Measurements from ENCODE around the gene IFTAP. TPM values are rescaled to one million over a fixed set of nuclear protein-coding genes. Genes with fewer than 3 reads are reported as not detected.

Gene IFTAP
- total RNA-seq, 2 experiments from 2014 or later, result not detected

DNA sequence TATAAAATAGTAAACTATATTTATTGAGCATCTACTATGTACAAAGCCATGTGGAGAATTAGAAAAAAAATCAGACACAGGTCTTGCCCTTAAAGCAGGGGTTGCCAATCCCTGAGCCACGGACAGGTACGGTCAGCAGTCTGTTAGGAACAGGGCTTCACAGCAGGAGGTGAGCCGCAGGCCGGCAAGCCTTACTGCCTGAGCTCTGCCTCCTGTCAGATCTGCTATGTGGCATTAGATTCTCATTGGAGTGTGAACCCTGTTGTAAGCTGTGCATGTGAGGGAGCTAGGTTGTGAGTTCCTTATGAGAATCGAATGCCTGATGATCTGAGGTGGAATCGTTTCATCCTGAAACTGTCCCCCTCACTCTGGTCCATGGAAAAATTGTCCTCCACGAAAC lies 5.9 kb downstream of the IFTAP start:
- intact Hi-C loops (cut with micrococcal nuclease; ENCODE audit: unreplicated experiment), result no loop called here
- Histone ChIP-seq H3K4me3 (ENCODE audit: low read depth, low read length, poor library complexity, severe bottlenecking) (no peak overlapping the region), H3K4me1 (ENCODE audit: insufficient read depth, low read length, poor library complexity, severe bottlenecking) (no peaks in the 10 kb centered on the region), H2AFZ (ENCODE audit: low read length) (no peak overlapping the region), H3K36me3 (ENCODE audit: insufficient read depth, low read length) (no peaks in the 10 kb centered on the region), H4K20me1 (ENCODE audit: insufficient read depth, low read length) (no peaks in the 10 kb centered on the region), H3K79me2 (ENCODE audit: insufficient read depth, low read depth, low read length) (no peaks in the 10 kb centered on the region), H3K9me3 (ENCODE audit: low read length) (no peaks in the 10 kb centered on the region), H3K4me2 (ENCODE audit: low read length) (no peak overlapping the region), H3K27ac (ENCODE audit: low read depth, low read length, poor library complexity, severe bottlenecking) (no peak overlapping the region), H3K9me2 (ENCODE audit: insufficient read depth, low read length) (no peaks in the 10 kb centered on the region)
- ChIA-PET CTCF (ENCODE audit: unreplicated experiment) (no interaction called here), POLR2A (no interaction called here)
- TF ChIP-seq EZH2phosphoT487 (IDR thresholded peaks at IDR 0.05; ENCODE audit: borderline replicate concordance, low read depth, low read length), result no peak
- TF ChIP-seq, protein P1, sequence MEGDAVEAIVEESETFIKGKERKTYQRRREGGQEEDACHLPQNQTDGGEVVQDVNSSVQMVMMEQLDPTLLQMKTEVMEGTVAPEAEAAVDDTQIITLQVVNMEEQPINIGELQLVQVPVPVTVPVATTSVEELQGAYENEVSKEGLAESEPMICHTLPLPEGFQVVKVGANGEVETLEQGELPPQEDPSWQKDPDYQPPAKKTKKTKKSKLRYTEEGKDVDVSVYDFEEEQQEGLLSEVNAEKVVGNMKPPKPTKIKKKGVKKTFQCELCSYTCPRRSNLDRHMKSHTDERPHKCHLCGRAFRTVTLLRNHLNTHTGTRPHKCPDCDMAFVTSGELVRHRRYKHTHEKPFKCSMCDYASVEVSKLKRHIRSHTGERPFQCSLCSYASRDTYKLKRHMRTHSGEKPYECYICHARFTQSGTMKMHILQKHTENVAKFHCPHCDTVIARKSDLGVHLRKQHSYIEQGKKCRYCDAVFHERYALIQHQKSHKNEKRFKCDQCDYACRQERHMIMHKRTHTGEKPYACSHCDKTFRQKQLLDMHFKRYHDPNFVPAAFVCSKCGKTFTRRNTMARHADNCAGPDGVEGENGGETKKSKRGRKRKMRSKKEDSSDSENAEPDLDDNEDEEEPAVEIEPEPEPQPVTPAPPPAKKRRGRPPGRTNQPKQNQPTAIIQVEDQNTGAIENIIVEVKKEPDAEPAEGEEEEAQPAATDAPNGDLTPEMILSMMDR (conservative IDR thresholded peaks at IDR 0.05; ENCODE audit: low read length), result no peak
- BruUV-seq (replicated peaks), result no TSS peak
- no peak for DNase-seq (ENCODE audit: low spot score)

DNA sequence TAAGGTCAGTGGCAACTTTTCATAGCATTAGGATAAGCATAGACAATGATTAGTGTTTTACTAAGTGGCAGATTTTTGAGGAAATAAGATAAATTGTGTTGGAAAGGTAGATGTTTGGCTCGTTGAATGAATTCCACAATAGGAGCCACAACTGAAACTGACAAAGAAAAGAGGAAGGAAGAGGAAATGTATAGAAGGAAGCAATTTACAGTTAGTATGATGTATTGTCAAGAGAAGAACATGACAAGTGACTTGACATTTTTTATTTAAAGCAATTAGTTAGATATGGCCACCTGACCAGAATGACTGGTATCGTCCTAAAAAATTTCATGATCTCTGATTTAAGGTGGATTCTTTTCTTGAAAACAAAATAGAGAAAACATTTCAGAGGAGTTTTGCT lies 6.9 kb downstream of the IFTAP start:
- Histone ChIP-seq H3K27ac (ENCODE audit: low read depth, low read length, poor library complexity, severe bottlenecking) (no peak overlapping the region), H3K4me3 (ENCODE audit: low read depth, low read length, poor library complexity, severe bottlenecking) (no peak overlapping the region), H3K9me2 (ENCODE audit: insufficient read depth, low read length) (no peaks in the 10 kb centered on the region), H3K9me3 (ENCODE audit: low read length) (no peaks in the 10 kb centered on the region), H3K36me3 (ENCODE audit: insufficient read depth, low read length) (no peaks in the 10 kb centered on the region), H3K4me1 (ENCODE audit: insufficient read depth, low read length, poor library complexity, severe bottlenecking) (no peaks in the 10 kb centered on the region), H2AFZ (ENCODE audit: low read length) (no peak overlapping the region), H3K79me2 (ENCODE audit: insufficient read depth, low read depth, low read length) (no peaks in the 10 kb centered on the region), H4K20me1 (ENCODE audit: insufficient read depth, low read length) (no peaks in the 10 kb centered on the region), H3K4me2 (ENCODE audit: low read length) (no peak overlapping the region)
- no peak for DNase-seq (ENCODE audit: low spot score)
- CTCF ChIA-PET (ENCODE audit: unreplicated experiment), result no interaction called here
- POLR2A ChIA-PET, result no interaction called here
- BruUV-seq (replicated peaks), result no TSS peak
- intact Hi-C loops (cut with micrococcal nuclease; ENCODE audit: unreplicated experiment), result no loop called here
- TF ChIP-seq, protein P1 (conservative IDR thresholded peaks at IDR 0.05; ENCODE audit: low read length), result no peak
- TF ChIP-seq EZH2phosphoT487 (IDR thresholded peaks at IDR 0.05; ENCODE audit: borderline replicate concordance, low read depth, low read length), result no peak

DNA sequence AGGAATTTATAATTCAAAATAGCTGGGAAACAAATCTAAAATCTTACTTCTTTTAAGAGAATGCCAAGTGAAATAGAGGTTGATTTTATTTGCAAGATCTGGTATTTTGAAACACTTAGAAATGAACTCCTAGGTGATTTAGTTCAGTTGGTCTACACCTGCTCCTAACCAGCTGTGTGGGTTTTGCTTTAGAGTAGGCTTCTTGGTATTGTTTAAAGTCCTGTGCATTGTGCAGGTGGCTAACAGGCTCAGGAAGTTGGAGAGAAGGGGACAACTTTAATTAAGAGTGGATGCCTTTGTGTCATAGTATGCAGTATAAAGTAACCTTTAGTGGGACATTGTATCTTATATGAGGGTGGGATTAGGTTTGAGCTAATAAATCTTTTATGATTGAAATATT lies 7.8 kb downstream of the IFTAP start:
- Histone ChIP-seq H3K9me3 (ENCODE audit: low read length) (no peaks in the 10 kb centered on the region), H3K9me2 (ENCODE audit: insufficient read depth, low read length) (no peaks in the 10 kb centered on the region), H3K79me2 (ENCODE audit: insufficient read depth, low read depth, low read length) (no peaks in the 10 kb centered on the region), H3K36me3 (ENCODE audit: insufficient read depth, low read length) (no peaks in the 10 kb centered on the region), H3K27ac (ENCODE audit: low read depth, low read length, poor library complexity, severe bottlenecking) (no peak overlapping the region), H3K4me3 (ENCODE audit: low read depth, low read length, poor library complexity, severe bottlenecking) (no peak overlapping the region), H4K20me1 (ENCODE audit: insufficient read depth, low read length) (no peaks in the 10 kb centered on the region), H2AFZ (ENCODE audit: low read length) (no peak overlapping the region), H3K4me1 (ENCODE audit: insufficient read depth, low read length, poor library complexity, severe bottlenecking) (no peaks in the 10 kb centered on the region), H3K4me2 (ENCODE audit: low read length) (no peak overlapping the region)
- CTCF ChIA-PET (ENCODE audit: unreplicated experiment), result no interaction called here
- POLR2A ChIA-PET, result no interaction called here
- no TSS peak for BruUV-seq (replicated peaks)
- DNase-seq (ENCODE audit: low spot score), result no peak
- TF ChIP-seq, protein P1 (conservative IDR thresholded peaks at IDR 0.05; ENCODE audit: low read length), result no peak
- no peak for TF ChIP-seq EZH2phosphoT487 (IDR thresholded peaks at IDR 0.05; ENCODE audit: borderline replicate concordance, low read depth, low read length)
- intact Hi-C loops (cut with micrococcal nuclease; ENCODE audit: unreplicated experiment), result no loop called here

Data from OCI-LY7 (cell line).